OCI-LY3 (cell line): Measurements from ENCODE around the gene CCSER1.

Experiments
- EZH2phosphoT487 ChIP-seq: fragments of 200-600 bp; shearing (Covaris generic); IDR thresholded peaks from 2 replicates; pipeline ENCODE4 v1.6.1; 2018; ENCODE audit warnings: antibody characterized with exemption, mixed run types, low read depth
- TF ChIP-seq, protein P1 (sequence below): fragments of 200-600, 300-600 bp; sonication (generic); IDR thresholded peaks from 2 replicates; pipeline ENCODE4 v1.5.1; 2014; ENCODE audit warnings: antibody characterized with exemption, low read length, low read depth

DNA sequence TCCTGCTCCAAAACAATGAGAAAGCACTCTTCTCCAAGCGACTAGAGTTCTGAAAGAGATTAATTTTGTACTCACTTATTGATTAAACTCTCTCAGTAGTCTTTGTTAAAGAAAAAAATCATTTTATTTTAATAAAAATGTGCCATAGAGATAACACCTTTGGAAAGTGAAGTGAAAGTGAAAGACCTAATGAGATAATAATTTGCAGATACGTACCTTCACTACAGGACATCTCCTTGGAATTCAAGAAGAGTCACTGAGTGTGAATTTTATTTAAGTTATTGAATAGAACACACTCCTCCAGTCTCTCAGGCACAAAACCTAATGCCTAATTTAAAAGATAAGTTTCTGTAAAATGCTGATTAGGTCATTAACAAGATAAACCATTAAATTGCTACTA lies 1106.0 kb downstream of the CCSER1 start:
- TF ChIP-seq, protein P1, sequence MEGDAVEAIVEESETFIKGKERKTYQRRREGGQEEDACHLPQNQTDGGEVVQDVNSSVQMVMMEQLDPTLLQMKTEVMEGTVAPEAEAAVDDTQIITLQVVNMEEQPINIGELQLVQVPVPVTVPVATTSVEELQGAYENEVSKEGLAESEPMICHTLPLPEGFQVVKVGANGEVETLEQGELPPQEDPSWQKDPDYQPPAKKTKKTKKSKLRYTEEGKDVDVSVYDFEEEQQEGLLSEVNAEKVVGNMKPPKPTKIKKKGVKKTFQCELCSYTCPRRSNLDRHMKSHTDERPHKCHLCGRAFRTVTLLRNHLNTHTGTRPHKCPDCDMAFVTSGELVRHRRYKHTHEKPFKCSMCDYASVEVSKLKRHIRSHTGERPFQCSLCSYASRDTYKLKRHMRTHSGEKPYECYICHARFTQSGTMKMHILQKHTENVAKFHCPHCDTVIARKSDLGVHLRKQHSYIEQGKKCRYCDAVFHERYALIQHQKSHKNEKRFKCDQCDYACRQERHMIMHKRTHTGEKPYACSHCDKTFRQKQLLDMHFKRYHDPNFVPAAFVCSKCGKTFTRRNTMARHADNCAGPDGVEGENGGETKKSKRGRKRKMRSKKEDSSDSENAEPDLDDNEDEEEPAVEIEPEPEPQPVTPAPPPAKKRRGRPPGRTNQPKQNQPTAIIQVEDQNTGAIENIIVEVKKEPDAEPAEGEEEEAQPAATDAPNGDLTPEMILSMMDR = no peak
- TF ChIP-seq EZH2phosphoT487 = no peak
